Transverse colon (tissue), 4 donors: Measurements from ENCODE around the gene MSL2. TPM values are rescaled to one million over a fixed set of nuclear protein-coding genes. Genes with fewer than 3 reads are reported as not detected.

ENCODE experiments used
- DNase-seq: peaks from one replicate; pipeline ENCODE4 v3.0.0-alpha.2; 2019
- H3K27ac ChIP-seq, 4 donors: fragments of 200-600 bp; sonication (generic); 2 replicates each; pipeline ENCODE4 v1.5.1; 2016 to 2018; ENCODE audit warnings: inconsistent platforms in 4 of 4
- H3K27me3 ChIP-seq: fragments of 200-600 bp; sonication (generic); 2 replicates; pipeline ENCODE4 v1.5.1; 2017; ENCODE audit warnings: inconsistent platforms
- H3K36me3 ChIP-seq, 4 donors: fragments of 200-600 bp; sonication (generic); 2 replicates each; pipeline ENCODE4 v1.5.1; 2017 to 2019; ENCODE audit warnings: inconsistent platforms in 4 of 4
- H3K4me1 ChIP-seq, 4 donors: fragments of 200-600 bp; sonication (generic); 2 replicates each; pipeline ENCODE4 v1.5.1; 2017 to 2020; ENCODE audit warnings: inconsistent platforms in 4 of 4
- H3K4me3 ChIP-seq, 4 donors: fragments of 200-600 bp; sonication (generic); 1 replicate in 1 of 4; 2 replicates in 3 of 4; pipeline versions ENCODE4 v1.5.1 to v1.6.1; 2017 to 2019; ENCODE audit warnings: inconsistent platforms in 4 of 4
- H3K9me3 ChIP-seq, 2 donors: fragments of 200-600 bp; sonication (generic); 2 replicates each; pipeline ENCODE4 v1.5.1; 2017 to 2019; ENCODE audit warnings: inconsistent platforms in 2 of 2
- EP300 ChIP-seq: sonication (generic); formaldehyde crosslinking; IDR thresholded peaks from one replicate; pipeline ENCODE4 v1.6.1; 2017; ENCODE audit warnings: antibody characterized with exemption, low read depth
- POLR2A ChIP-seq: fragments of 450-650 bp; IDR thresholded peaks from one replicate; pipeline ENCODE4 v1.6.1; 2016; ENCODE audit warnings: antibody characterized with exemption, mild to moderate bottlenecking, moderate library complexity
- POLR2AphosphoS5 ChIP-seq, 3 donors: sonication (generic); formaldehyde crosslinking; IDR thresholded peaks; one replicate each; pipeline ENCODE4 v1.6.1; 2016; ENCODE audit warnings: antibody characterized with exemption in 3 of 3
- WGBS, 2 donors: methylation state at CpG; one replicate each; pipeline ENCODE4 v1.1.5; 2018; ENCODE audit warnings: low coverage in 1 of 2; 5-methylcytosine and 5-hydroxymethylcytosine counted together
- in situ Hi-C, 4 donors: fragments of 200-750 bp; cut with MboI; loops; one replicate each; pipeline versions ENCODE4 v1.15.0 to v1.15.1; 2017; ENCODE audit warnings: low sequenced_read_pairs in 3 of 4, low pct_ligation_motif_present in 1 of 4, low pct_unique_long_range_greater_than_20kb in 1 of 4
- intact Hi-C: fragments of 100-400 bp; cut with DNase I; formaldehyde crosslinking; loops from one replicate; pipeline ENCODE4 v1.15.1; 2023; ENCODE audit warnings: low total_unique reads
- total RNA-seq, 4 donors: library from RNA; depleted of rRNA; stranded (reverse); fragments of >200 nt; gene quantifications; one replicate each; pipeline ENCODE4 v1.1.0, GENCODE V29; 2016
- TF ChIP-seq, protein P1 (sequence below), 5 experiments: fragments of 200-600 bp in 3 of 5; fragments of 450-650 bp in 2 of 5; sonication (generic) in 3 of 5; IDR thresholded peaks; 1 replicate in 2 of 5; 2 replicates in 3 of 5; pipeline ENCODE4 v1.5.1; 2016 to 2017; ENCODE audit warnings: antibody characterized with exemption in 5 of 5, inconsistent platforms in 3 of 5, mild to moderate bottlenecking in 2 of 5, moderate library complexity in 1 of 5

The MSL2 gene
- total RNA-seq, 4 donors from 2014 or later, result 18.2 to 42.7 (median 31.7) TPM

DNA sequence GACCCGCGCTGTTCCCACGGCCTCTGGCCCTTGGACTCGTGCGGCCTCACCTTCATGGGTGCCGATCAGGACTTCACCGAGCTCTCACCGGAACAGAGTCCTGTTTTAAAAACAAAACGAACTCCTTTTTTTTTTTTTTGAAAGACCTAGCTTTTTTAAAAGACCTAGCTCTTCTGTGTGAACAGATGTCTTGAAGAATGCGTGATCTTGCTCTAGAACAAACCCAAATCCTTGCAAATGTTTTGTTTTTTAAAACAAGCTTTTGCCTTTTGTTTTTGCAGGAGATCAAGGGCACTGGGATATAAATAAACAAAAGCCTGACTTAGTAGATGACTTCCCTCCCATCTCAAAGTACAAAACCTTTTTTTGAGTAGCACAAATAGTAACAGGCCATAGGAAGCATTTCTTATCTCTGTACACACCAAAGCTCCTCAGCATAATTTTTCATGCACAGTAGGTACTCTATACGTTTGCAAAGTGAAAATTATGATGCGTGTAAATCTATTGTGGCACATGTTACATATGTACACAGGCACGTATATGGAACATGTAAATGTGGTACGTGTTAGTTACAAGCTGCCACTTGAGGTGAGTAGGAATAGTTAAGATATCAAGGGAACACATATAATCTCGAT, 1.1 kb upstream of the MSL2 start:
- no peaks in the 10 kb centered on the region for H3K36me3 ChIP-seq
- H3K4me3 ChIP-seq, result peak overlapping the region; percentile 72 to 96 (median 86)
- intact Hi-C loops (loop anchor here (10.0 kb wide), 1 partner anchor 58 kb away; the partner anchor contains the start of gene PCCB), in situ Hi-C loops (no loop called here)
- no peaks in the 10 kb centered on the region for H3K9me3 ChIP-seq
- no peak for TF ChIP-seq POLR2A
- TF ChIP-seq, protein P1, sequence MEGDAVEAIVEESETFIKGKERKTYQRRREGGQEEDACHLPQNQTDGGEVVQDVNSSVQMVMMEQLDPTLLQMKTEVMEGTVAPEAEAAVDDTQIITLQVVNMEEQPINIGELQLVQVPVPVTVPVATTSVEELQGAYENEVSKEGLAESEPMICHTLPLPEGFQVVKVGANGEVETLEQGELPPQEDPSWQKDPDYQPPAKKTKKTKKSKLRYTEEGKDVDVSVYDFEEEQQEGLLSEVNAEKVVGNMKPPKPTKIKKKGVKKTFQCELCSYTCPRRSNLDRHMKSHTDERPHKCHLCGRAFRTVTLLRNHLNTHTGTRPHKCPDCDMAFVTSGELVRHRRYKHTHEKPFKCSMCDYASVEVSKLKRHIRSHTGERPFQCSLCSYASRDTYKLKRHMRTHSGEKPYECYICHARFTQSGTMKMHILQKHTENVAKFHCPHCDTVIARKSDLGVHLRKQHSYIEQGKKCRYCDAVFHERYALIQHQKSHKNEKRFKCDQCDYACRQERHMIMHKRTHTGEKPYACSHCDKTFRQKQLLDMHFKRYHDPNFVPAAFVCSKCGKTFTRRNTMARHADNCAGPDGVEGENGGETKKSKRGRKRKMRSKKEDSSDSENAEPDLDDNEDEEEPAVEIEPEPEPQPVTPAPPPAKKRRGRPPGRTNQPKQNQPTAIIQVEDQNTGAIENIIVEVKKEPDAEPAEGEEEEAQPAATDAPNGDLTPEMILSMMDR (IDR thresholded peaks at IDR 0.05), result no peak
- TF ChIP-seq EP300, result no peak
- no peak for TF ChIP-seq POLR2AphosphoS5 (IDR thresholded peaks at IDR 0.05)
- no peaks in the 10 kb centered on the region for H3K27me3 ChIP-seq
- peaks cover 11 to 28% (median 24%) of the 10 kb centered on the region in 4 donors for H3K4me1 ChIP-seq
- WGBS, 2 donors, result 12 to 22% methylated on average over 8 to 15 of the region's 15 CpGs
- peak overlapping the region; percentile 99 to 100 (median 100) for H3K27ac ChIP-seq
- no peak for DNase-seq

DNA sequence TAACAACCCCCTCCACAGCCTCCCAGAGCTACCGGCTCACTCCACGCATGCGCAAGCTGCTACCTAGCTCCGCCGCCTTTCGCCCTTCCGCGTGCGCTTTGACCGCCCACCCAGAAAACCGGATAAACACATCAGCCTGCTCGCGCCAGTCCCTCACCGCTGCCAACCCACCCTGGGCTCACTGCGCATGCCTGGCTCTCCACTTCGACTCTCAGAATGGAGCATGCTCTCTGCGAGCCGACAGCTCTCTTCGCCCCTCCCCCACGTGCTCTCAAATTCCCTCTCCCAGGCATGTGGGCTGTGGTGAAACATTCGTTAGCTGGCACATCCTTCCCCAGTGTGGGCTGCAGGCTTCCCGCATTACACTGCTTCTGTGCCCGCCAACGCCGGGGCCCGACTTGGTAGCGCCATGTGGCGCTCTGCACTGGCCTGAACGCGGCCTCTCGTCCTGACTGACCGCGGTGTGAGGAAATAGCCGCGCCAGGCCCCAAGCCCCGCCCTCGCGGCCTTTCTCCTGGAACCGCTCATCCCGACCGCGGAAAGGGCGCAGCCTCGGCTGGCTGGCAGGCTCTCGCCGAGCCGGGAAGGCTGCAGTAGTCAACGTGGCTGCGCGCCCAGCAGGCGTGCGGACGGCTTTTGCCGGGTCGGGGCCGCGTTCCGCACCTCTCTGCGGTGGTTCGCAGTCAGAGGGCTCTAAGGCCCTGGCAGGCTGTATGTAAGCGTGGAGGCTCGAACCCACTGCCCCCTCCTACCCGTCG, 445 bp upstream of the MSL2 start:
- TF ChIP-seq POLR2A (peak; percentile 78), POLR2AphosphoS5 (IDR thresholded peaks at IDR 0.05) (peak; percentile 59 to 86 (median 70)), EP300 (no peak)
- TF ChIP-seq, protein P1 (IDR thresholded peaks at IDR 0.05), result peak in 1 of 5 experiments; percentile 21
- H3K36me3 ChIP-seq, result no peaks in the 10 kb centered on the region
- peak overlapping the region; percentile 72 to 96 (median 86) for H3K4me3 ChIP-seq
- in situ Hi-C loops, result no loop called here
- peak; percentile 99 for DNase-seq
- no peaks in the 10 kb centered on the region for H3K27me3 ChIP-seq
- no peaks in the 10 kb centered on the region for H3K9me3 ChIP-seq
- intact Hi-C loops, result loop anchor here (10.0 kb wide), 1 partner anchor 58 kb away; the partner anchor contains the start of gene PCCB
- peak overlapping the region; percentile 99 to 100 (median 100) for H3K27ac ChIP-seq
- peaks cover 11 to 35% (median 30%) of the 10 kb centered on the region in 4 donors for H3K4me1 ChIP-seq
- 0% methylated on average over 53 of the region's 64 CpGs; no CpG with 5 or more reads in 1 of the 2 donors for WGBS, 2 donors

DNA sequence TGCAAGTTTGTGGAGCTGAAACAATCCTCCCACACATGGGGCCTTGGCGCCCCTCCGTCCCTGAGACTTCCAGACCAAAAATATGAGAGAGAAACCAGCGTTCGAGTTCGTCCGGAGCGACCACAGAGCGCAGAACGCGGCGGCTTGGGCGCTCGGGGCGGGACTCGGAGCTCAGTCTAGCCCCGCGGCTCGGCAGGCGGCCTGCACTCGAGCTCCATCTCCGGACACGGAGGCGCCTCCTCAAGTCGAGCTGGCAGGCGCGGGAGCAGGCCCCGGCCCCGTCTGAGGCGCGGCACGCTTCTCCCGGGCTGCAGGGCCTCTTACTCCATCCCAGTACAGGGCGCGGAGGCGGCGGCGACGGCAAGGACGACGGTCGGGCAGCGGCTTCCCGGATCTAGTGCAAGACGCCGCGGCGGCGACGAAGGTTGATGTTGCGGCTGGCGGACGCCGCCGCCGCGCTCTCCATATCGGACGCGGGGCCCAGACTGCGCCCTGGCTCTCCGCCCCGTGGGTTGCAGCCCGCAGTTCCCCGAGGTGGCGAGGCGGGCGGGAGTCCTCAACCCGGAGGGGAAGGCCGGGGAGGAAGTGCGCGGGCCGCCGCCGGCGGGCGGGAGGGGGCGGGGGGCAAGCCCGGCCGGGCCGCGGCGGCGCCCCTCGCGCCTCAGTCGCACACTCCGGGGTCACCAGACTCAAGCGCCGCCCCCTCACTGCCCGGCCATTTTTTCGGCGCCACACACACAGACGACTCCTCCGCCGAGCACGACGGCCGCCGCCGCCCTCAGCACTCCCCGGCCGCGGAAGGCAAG, 674 bp downstream of the MSL2 start:
- in situ Hi-C loops, result no loop called here
- Histone ChIP-seq H3K27ac (peak overlapping the region; percentile 99 to 100 (median 100)), H3K27me3 (no peaks in the 10 kb centered on the region), H3K36me3 (no peaks in the 10 kb centered on the region), H3K4me3 (peak overlapping the region; percentile 72 to 96 (median 86)), H3K9me3 (no peaks in the 10 kb centered on the region), H3K4me1 (peaks cover 19 to 46% (median 41%) of the 10 kb centered on the region in 4 donors)
- intact Hi-C loops, result loop anchor here (10.0 kb wide), 1 partner anchor 59 kb away; the partner anchor contains the start of gene PCCB
- DNase-seq, result peak; percentile 67
- peak; percentile 49 for TF ChIP-seq POLR2A
- TF ChIP-seq EP300, result no peak
- TF ChIP-seq, protein P1 (IDR thresholded peaks at IDR 0.05), result no peak
- peak; percentile 22 to 57 (median 28) for TF ChIP-seq POLR2AphosphoS5 (IDR thresholded peaks at IDR 0.05)
- 0% methylated on average over 55 of the region's 103 CpGs; no CpG with 5 or more reads in 1 of the 2 donors for WGBS, 2 donors
